HG02798 (cell line): ENCODE results near the gene DNAH2.
A peak's percentile ranks its signal among the peaks of the same experiment; 100 is the strongest.

Experiments used
- ATAC-seq: cut with Tn5 transposase; IDR thresholded peaks from one replicate; pipeline ENCODE4 v1.9.1; 2021; ENCODE audit warnings: mild to moderate bottlenecking; ENCODE audit not compliant: unreplicated experiment, poor library complexity

DNAH2 gene

GRCh38 chr17:7716901-7717755, at the start of gene DNAH2:
Gene DNAH2, plus strand, starts transcription at chr17:7717744. Its CDS starts 1,991 bp downstream, at chr17:7719735.
- ATAC-seq, result peak; percentile 47

GRCh38 chr17:7668482-7668881, 49.1 kb upstream of the DNAH2 start:
- ATAC-seq, result no peak

GRCh38 chr17:7673239-7673638, 44.3 kb upstream of the DNAH2 start:
- no peak for ATAC-seq

GRCh38 chr17:7674934-7675333, 42.6 kb upstream of the DNAH2 start:
- ATAC-seq, result no peak

GRCh38 chr17:7676533-7676932, 41.0 kb upstream of the DNAH2 start:
- no peak for ATAC-seq

GRCh38 chr17:7677388-7678067, 40.0 kb upstream of the DNAH2 start:
- no peak for ATAC-seq

GRCh38 chr17:7684851-7685532, 32.6 kb upstream of the DNAH2 start:
- no peak for ATAC-seq

GRCh38 chr17:7685533-7686221, 31.9 kb upstream of the DNAH2 start:
- ATAC-seq, result peak; percentile 63

- ATAC-seq, result peak; percentile 60
Observed at GRCh38 chr17:7686222-7687071, 31.1 kb upstream of the DNAH2 start.

GRCh38 chr17:7687072-7687907, 30.3 kb upstream of the DNAH2 start, which contains the start of gene TP53:
Gene TP53, minus strand, starts transcription at chr17:7687490. Its CDS starts 10,896 bp downstream, at chr17:7676594.
- ATAC-seq, result peak; percentile 38

GRCh38 chr17:7687908-7688807, 29.4 kb upstream of the DNAH2 start, which contains the start of gene WRAP53:
Gene WRAP53, plus strand, starts transcription at chr17:7688477. Its CDS starts 172 bp downstream, at chr17:7688649.
- ATAC-seq, result peak; percentile 77

GRCh38 chr17:7688808-7689316, 28.7 kb upstream of the DNAH2 start:
- no peak for ATAC-seq

GRCh38 chr17:7695586-7695985, 22.0 kb upstream of the DNAH2 start:
- no peak for ATAC-seq

GRCh38 chr17:7697828-7698588, 19.5 kb upstream of the DNAH2 start:
- no peak for ATAC-seq

GRCh38 chr17:7700510-7700909, 17.0 kb upstream of the DNAH2 start:
- no peak for ATAC-seq

GRCh38 chr17:7701681-7702080, 15.9 kb upstream of the DNAH2 start:
- no peak for ATAC-seq

GRCh38 chr17:7702776-7703175, 14.8 kb upstream of the DNAH2 start:
- no peak for ATAC-seq
